T1000 (cell line): ENCODE data around the gene MRTFA.
"Not testable (repeated sequence)": the region's sequence is repeated elsewhere in the genome, so short reads cannot be mapped to it uniquely, and the experiment has no call there.

Experiments used
- DNase-seq: peaks from one replicate; lab custom pipeline; 2025; ENCODE audit warnings: mixed read lengths; lab: John Stamatoyannopoulos, UW

MRTFA gene

DNA sequence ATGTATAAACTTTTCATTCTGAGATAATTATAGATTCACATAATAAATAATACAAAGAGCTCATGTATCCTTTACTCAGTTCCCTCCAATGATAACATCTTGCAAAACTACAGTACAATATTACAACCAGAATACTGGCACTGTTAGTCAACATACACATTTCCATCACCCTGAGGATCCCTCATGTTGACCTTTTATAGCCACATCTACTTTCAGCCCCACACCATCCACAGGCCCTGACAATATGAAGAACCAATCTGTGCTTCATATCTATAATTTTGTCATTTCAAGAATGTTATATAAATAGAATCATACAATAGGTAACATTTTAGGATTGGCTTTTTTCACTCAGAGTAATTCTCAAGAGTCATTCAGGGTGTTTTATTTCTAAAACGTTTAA lies 115.5 kb downstream of the MRTFA start:
- no peak for DNase-seq

DNA sequence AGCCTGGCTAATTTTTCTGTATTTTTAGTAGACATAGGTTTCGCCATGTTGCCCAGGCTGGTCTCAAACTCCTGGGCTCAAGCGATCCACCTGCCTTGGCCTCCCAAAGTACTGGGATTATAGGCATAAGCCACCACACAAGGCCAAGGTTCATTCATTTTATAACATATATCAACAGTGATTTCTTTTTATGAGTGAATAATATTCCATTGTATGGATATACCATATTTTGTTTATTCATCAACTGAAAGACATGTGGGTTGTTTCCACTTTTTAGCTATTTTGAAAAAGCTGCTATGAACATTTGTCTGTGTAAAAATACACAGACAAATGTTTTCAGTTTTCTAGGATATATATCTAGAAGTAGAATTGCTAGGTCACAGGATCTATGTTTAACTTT lies 116.0 kb downstream of the MRTFA start:
- no peak for DNase-seq

GRCh38 chr22:40519948-40520331 lies 116.6 kb downstream of the MRTFA start:
- DNase-seq: no peak

DNA sequence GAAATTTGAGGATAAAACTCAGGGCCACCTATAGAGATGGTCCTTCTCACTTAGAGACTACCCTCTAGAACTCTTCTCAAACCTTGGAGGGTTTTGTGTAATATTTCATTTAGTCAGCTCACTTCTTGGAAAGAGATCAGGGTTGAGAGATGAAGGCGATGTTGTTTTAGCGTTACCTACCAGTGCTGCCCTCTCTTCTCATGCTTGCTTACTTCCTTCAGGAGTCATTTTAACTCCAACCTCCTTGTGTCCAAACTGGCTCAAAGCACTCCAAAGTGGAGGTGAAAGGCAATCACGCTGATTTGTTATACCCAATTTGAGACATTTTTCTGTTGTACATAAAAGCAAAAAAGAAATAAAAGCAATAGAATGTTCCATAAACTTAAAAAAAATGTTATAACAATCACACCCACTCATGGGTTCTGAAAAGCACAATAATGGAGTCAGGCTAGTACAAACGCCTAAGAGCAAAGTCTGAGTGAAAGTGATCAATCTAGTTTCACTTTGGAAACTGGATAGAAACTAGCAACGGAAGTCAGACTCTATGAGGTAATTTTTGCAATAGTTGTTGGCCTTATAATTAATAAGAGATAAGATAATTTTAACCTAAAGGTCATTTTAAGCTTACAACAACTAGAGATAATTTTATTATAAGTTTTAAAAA lies 117.1 kb downstream of the MRTFA start:
- no peak for DNase-seq

GRCh38 chr22:40518840-40519239 lies 117.7 kb downstream of the MRTFA start:
- no peak for DNase-seq

DNA sequence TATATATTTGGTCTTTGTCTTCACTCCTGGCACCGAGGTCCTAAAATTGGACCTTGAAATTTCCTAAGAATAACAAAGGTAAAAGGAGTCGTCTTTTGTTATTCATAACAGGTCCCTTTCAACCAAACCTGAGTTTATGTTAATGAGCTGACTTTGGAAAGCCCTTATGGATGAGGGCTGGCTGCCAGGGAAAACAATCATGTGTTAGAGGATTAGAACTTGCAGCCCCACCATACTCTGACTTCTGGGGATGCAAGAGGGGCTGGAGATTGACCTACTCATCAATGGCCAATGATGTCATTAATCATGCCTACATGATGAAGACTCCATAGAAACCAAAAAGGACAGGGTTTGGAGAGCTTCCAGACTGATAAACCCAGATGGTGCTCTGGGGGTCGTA lies 118.9 kb downstream of the MRTFA start:
- DNase-seq: no peak

DNA sequence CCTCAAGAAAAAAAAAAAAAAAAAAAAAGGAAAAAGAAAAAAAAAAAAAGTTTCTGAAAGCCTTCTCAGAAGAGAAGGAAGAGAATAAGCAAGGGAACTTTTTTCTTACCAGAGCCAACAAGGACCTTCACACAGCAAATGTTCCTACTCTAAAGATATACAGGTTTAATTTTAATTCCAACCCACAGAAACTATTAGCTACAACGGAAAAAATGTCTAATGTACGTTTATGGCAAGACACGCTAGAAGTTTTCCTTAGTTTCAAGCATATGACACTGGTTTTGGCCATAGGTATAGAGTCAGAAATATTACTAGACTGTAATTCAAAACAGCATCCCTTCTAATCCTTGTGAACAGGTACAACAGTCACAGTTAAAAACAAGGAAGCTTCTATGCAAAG lies 120.1 kb downstream of the MRTFA start:
- DNase-seq: no peak

GRCh38 chr22:40512426-40513136 lies 123.9 kb downstream of the MRTFA start:
- DNase-seq: peak; percentile 64

- no peak for DNase-seq
Measured at GRCh38 chr22:40511604-40512003, 124.9 kb downstream of the MRTFA start.

GRCh38 chr22:40510631-40511364 lies 125.7 kb downstream of the MRTFA start:
- no peak for DNase-seq

- DNase-seq: no peak
Measured at GRCh38 chr22:40509401-40510134, 127.0 kb downstream of the MRTFA start.

DNA sequence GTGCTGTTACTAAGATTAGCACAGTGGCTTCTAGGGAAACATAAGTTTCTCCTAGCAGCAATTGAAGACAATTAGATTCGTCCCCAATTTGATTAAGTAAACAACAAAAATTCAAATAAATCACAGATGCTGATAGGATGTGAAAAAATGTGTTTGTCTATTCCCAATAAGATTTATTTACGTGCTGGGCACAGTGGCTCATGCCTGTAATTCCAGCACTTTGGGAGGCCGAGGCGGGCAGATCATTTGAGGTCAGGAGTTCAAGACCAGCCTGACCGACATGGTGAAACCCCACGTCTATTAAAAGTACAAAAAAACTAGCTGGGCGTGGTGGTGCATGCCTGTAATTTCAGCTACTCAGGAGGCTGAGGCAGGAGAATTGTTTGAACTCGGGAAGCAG lies 128.5 kb downstream of the MRTFA start:
- DNase-seq: not testable (repeated sequence)

- DNase-seq: no peak
Measured at GRCh38 chr22:40507491-40507890, 129.0 kb downstream of the MRTFA start.

DNA sequence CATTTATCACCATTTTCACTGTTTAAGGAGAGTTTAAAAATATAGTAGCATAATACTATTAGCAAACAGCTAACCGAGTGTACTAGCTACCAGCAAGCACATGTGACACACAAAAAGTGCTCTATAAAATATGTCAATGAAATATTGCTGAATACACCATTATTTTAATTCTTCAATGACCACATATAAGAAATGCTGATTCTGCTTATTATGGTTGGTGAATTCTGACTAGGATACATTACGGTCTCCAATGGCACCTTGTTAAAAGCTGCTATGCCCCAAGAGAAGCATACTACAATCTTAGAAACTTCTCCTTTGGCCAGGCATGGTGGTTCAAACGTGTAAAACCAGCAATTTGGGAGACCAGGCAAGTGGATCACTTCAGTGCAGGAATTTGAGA lies 129.8 kb downstream of the MRTFA start:
- DNase-seq: no peak

- no peak for DNase-seq
Measured at GRCh38 chr22:40504285-40505249, 132.0 kb downstream of the MRTFA start.

GRCh38 chr22:40502919-40503318 lies 133.6 kb downstream of the MRTFA start:
- DNase-seq: no peak

GRCh38 chr22:40500465-40500786 lies 136.1 kb downstream of the MRTFA start:
- DNase-seq: not testable (repeated sequence)

DNA sequence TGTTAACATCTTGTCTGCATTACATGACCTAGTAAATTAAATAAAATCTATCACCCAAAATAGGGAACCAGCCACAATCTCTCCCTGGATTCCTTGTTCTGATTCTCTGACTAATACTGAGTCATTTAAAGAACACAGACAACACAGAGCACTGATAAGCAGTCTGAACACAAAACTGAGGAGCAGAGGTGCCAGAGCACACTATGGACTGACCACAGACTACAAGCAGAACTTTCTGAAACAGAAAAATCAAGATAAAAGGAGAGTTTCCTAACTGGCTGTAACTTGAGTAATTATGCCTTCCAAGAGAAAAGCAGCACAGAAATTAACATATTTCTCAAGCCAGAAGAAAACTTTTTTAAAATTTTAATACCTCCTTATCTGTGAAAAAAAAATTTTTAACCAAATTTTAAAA lies 137.3 kb downstream of the MRTFA start:
- DNase-seq: peak; percentile 15

DNA sequence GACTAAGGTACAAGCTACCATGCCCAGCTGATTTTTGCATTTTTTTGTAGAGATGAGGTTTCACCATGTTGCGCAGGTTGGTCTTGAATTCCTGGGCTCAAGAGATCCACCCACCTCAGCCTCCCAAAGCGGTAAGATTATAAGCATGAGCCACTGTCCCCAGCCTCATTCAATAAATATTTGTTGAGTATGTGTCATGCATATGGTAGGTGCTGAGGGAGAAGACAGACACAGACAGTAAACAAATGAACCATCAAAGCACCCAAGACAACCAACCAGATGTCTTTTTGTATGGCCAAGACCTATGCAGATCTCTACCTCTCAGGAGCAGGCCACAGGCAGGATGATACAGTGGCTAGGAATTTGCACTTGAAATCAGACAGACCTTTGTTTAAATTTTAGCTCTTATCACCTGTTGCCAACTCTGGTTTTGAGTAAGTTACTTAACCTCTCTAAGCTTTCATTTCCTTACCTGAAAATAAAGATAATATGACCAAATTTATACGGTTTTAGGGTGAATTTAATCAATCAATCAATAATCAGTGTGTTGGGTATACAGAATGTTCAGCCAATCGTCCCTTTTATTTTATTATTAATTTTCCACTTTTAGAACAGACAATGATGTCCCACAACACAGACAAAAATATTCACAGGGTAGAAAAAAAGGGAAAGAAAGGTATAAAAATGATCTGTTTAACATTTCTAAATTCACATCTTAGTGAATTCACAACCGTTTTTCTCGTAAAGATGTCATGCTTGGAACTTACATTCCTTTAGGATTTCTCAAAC lies 137.9 kb downstream of the MRTFA start:
- peak; percentile 31 for DNase-seq

DNA sequence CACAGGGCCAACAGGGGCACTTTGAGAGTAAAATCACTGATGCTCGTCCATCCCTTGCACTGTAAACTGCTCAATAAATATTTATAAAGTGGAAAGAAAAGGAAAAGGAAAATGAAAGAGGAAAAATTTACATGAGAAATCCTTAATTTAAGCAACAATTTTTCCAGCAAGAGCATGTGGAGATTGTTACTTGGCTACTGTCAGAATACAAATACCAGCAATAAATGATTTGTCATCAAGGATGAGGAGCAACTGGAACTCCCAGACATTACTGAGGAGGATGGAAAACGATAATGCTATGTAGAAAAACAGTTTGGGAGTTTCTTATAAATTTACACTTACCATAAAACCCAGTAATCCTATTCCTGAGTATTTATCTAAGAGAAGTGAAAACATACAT lies 143.1 kb downstream of the MRTFA start:
- no peak for DNase-seq
